ENCODE data around the gene ZNF599. TPM values are rescaled to one million over a fixed set of nuclear protein-coding genes. Genes with fewer than 3 reads are reported as not detected.

Gene ZNF599
- total RNA-seq, 1 donor from 2014 or later, result 5.9 TPM

DNA sequence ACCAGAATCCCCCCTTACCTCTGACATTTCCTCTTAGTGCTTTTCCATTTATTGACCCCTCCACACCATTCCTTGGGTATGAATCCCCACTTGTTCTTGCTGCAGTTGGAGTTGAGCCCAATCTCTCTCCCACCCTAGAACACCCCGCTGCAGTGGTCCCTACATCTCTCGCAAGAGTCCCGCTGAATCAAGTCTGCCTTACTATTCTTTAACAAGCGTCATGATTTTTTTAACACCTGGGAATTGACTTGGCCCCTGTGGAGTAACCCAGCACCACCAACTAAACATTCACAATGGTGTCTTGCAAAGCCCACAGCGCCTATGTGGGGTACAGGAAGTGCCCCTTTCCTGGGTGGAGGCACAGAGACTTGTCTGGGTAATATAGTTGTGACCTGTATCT is 13.2 kb upstream of the ZNF599 start:
- no peaks in the 10 kb centered on the region for H3K27me3 ChIP-seq (ENCODE audit: low read depth)
- H3K27ac ChIP-seq, result no peak overlapping the region
- TF ChIP-seq CTCF (IDR thresholded peaks at IDR 0.05), result no peak
- no peaks in the 10 kb centered on the region for H3K9me3 ChIP-seq
- H3K36me3 ChIP-seq, result no peaks in the 10 kb centered on the region
- no peak for DNase-seq
- H3K4me3 ChIP-seq, result no peak overlapping the region
- no peak for ATAC-seq
- H3K4me1 ChIP-seq, result no peaks in the 10 kb centered on the region
- intact Hi-C loops (cut with DNase I), result no loop called here

- H3K27ac ChIP-seq, result no peak overlapping the region
- no peak for ATAC-seq
Observed at GRCh38 chr19:34779652-34780051, 6.6 kb upstream of the ZNF599 start.

DNA sequence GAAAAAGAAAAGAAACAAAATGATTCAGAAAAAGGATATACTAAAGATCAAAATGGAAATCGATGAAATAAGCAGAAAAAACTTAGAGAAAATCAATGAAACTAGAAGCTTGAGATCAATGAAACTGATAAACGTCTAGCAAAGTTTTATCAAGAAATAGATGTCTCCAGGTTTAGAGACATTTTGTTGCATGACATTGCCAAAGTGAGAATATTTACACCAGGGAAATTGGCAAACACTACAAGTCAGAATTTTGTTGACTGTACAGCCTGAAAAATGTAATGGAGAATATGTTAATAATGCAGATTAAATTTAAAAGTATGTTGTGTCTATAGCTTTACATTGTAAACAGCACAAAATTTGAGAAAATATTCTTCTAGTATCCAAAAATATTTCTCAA is 5.3 kb upstream of the ZNF599 start:
- H3K27me3 ChIP-seq (ENCODE audit: low read depth), result peaks cover 4% of the 10 kb centered on the region
- no peak overlapping the region for H3K4me3 ChIP-seq
- H3K36me3 ChIP-seq, result no peaks in the 10 kb centered on the region
- H3K4me1 ChIP-seq, result peaks cover 2% of the 10 kb centered on the region
- no peak for ATAC-seq
- no peak for DNase-seq
- TF ChIP-seq CTCF (IDR thresholded peaks at IDR 0.05), result no peak
- intact Hi-C loops (cut with DNase I), result no loop called here
- no peak overlapping the region for H3K27ac ChIP-seq
- no peaks in the 10 kb centered on the region for H3K9me3 ChIP-seq

More at GRCh38 chr19:34779652-34780051, 6.6 kb upstream of the ZNF599 start:
- intact Hi-C loops (cut with DNase I), result no loop called here
- Histone ChIP-seq H3K4me3 (no peak overlapping the region), H3K4me1 (no peaks in the 10 kb centered on the region), H3K9me3 (no peaks in the 10 kb centered on the region), H3K27me3 (ENCODE audit: low read depth) (peaks cover 4% of the 10 kb centered on the region), H3K36me3 (no peaks in the 10 kb centered on the region)
- no peak for DNase-seq
- TF ChIP-seq CTCF (IDR thresholded peaks at IDR 0.05), result no peak

DNA sequence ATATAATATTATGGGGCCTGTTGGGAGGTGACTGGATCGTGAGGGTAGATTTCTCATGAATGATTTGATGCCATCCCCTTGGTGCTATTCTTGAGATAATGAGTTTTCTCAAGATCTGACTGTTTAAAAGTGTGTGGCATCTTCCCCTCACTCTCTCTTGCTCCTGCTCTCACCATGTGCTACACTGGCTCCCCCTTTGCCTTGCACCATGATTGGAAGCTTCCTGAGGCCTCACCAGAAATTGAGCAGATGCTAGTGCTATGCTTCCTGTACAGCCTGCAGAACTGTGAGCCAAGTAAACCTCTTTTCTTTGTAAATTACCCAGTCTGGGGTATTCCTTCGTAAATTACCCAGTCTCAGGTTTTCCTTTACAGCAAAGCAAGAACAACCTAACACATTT is 1.8 kb upstream of the ZNF599 start:
- no peak overlapping the region for H3K27ac ChIP-seq
- no peak for DNase-seq
- no peak for TF ChIP-seq CTCF (IDR thresholded peaks at IDR 0.05)
- peaks cover 4% of the 10 kb centered on the region for H3K27me3 ChIP-seq (ENCODE audit: low read depth)
- no peak for ATAC-seq
- H3K9me3 ChIP-seq, result no peaks in the 10 kb centered on the region
- no peaks in the 10 kb centered on the region for H3K36me3 ChIP-seq
- H3K4me3 ChIP-seq, result no peak overlapping the region
- intact Hi-C loops (cut with DNase I), result no loop called here
- H3K4me1 ChIP-seq, result peaks cover 13% of the 10 kb centered on the region

DNA sequence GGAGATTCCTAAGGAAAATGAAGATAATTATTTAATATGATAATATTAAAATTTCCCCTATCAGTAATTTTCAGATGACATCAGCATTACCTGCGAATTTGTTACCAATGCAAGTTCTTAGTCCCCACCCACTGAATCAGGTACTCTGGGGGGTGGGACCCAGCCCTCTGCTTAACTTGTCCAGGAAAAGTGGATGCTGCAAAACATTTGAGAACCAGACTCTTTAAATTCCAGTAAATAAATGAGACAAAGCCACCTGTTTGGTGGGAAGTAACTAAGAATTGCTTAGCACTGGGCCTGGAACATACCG is 495 bp upstream of the ZNF599 start:
- peak overlapping the region; percentile 94 for H3K4me3 ChIP-seq
- intact Hi-C loops (cut with DNase I), result no loop called here
- H3K27ac ChIP-seq, result no peak overlapping the region
- H3K9me3 ChIP-seq, result no peaks in the 10 kb centered on the region
- peaks cover 13% of the 10 kb centered on the region for H3K4me1 ChIP-seq
- TF ChIP-seq CTCF (IDR thresholded peaks at IDR 0.05), result no peak
- ATAC-seq (no peak), DNase-seq (no peak)
- H3K27me3 ChIP-seq (ENCODE audit: low read depth), result peaks cover 4% of the 10 kb centered on the region
- peaks cover 8% of the 10 kb centered on the region for H3K36me3 ChIP-seq

- H3K9me3 ChIP-seq, result peaks cover 13% of the 10 kb centered on the region
- TF ChIP-seq CTCF (IDR thresholded peaks at IDR 0.05), result no peak
- DNase-seq, result no peak
- peaks cover 58% of the 10 kb centered on the region for H3K36me3 ChIP-seq
- intact Hi-C loops (cut with DNase I), result no loop called here
- H3K27ac ChIP-seq, result no peak overlapping the region
- H3K4me1 ChIP-seq, result peaks cover 9% of the 10 kb centered on the region
- no peak overlapping the region for H3K4me3 ChIP-seq
- no peak for ATAC-seq
- no peaks in the 10 kb centered on the region for H3K27me3 ChIP-seq (ENCODE audit: low read depth)
Observed at GRCh38 chr19:34767951-34768350, 5.1 kb downstream of the ZNF599 start.
